ENCODE data around the gene OR52M1. TPM values are rescaled to one million over a fixed set of nuclear protein-coding genes. Genes with fewer than 3 reads are reported as not detected.

OR52M1 gene
- polyA plus RNA-seq, 3 donors = not detected

DNA sequence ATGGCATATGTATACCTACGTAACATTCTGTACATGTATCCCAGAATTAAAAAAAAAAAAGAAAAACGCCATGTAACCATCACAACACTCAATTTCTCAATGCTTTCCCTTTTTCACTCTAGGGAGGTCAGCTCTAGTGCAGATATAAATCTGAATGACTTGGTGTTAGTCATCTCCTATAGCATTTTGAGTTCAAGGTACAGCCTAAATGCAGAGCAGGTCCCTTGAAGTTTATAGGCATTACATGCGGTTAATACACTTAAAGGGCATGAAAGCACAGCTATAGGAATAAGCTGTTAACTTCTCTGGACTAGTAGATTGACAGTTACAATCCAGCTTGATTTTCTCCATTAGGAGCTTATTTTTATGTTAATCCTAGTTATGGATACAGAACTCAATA is 20.4 kb downstream of the OR52M1 start:
- Histone ChIP-seq H3K36me3 (replicated peaks in 1 of 2; ENCODE audit: control insufficient read depth in 1 of 2, insufficient read depth in 2 of 2, low read length in 2 of 2) (no peaks in the 10 kb centered on the region), H3K4me2 (replicated peaks; ENCODE audit: extremely low read depth, low read length, poor library complexity, severe bottlenecking) (no peak overlapping the region), H3K9me3 (replicated peaks in 1 of 2; ENCODE audit: control insufficient read depth in 1 of 2, insufficient read depth in 1 of 2, low read length in 2 of 2) (peaks cover 0 to 5% of the 10 kb centered on the region in 2 donors), H2AFZ (ENCODE audit: insufficient read depth, low read depth, low read length, poor library complexity, severe bottlenecking) (no peak overlapping the region), H3K27me3 (ENCODE audit: control insufficient read depth in 2 of 2, insufficient read depth in 2 of 2, low read length in 2 of 2) (no peaks in the 10 kb centered on the region), H3K4me1 (ENCODE audit: control insufficient read depth in 1 of 2, insufficient read depth in 2 of 2, low read length in 2 of 2) (no peaks in the 10 kb centered on the region), H3K79me2 (ENCODE audit: insufficient read depth, low read length) (no peaks in the 10 kb centered on the region), H4K20me1 (ENCODE audit: insufficient read depth, low read length) (no peaks in the 10 kb centered on the region), H3K9ac (ENCODE audit: insufficient read depth, low read length, poor library complexity, severe bottlenecking) (no peak overlapping the region), H3K4me3 (replicated peaks in 1 of 3; ENCODE audit: low read depth in 2 of 3, low read length in 3 of 3) (no peak overlapping the region), H3K27ac (ENCODE audit: low read depth in 1 of 2, low read length in 2 of 2) (no peak overlapping the region)
- Mint-ChIP-seq H3K4me1 (no peaks in the 10 kb centered on the region), H3K27me3 (ENCODE audit: low read depth in 3 of 3) (peaks cover 3 to 20% (median 8%) of the 10 kb centered on the region in 3 donors), H3K4me3 (no peak overlapping the region), H3K27ac (no peak overlapping the region), H3K9me3 (peaks cover 4 to 30% (median 15%) of the 10 kb centered on the region in 7 donors), H3K36me3 (no peaks in the 10 kb centered on the region)
- intact Hi-C loops (cut with micrococcal nuclease) = no loop called here
- DNase-seq = no peak
- WGBS (ENCODE audit: insufficient coverage) = no CpG with 5 or more reads among the region's 3 CpGs
- TF ChIP-seq, protein P1, sequence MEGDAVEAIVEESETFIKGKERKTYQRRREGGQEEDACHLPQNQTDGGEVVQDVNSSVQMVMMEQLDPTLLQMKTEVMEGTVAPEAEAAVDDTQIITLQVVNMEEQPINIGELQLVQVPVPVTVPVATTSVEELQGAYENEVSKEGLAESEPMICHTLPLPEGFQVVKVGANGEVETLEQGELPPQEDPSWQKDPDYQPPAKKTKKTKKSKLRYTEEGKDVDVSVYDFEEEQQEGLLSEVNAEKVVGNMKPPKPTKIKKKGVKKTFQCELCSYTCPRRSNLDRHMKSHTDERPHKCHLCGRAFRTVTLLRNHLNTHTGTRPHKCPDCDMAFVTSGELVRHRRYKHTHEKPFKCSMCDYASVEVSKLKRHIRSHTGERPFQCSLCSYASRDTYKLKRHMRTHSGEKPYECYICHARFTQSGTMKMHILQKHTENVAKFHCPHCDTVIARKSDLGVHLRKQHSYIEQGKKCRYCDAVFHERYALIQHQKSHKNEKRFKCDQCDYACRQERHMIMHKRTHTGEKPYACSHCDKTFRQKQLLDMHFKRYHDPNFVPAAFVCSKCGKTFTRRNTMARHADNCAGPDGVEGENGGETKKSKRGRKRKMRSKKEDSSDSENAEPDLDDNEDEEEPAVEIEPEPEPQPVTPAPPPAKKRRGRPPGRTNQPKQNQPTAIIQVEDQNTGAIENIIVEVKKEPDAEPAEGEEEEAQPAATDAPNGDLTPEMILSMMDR (IDR thresholded peaks at IDR 0.05) = no peak

DNA sequence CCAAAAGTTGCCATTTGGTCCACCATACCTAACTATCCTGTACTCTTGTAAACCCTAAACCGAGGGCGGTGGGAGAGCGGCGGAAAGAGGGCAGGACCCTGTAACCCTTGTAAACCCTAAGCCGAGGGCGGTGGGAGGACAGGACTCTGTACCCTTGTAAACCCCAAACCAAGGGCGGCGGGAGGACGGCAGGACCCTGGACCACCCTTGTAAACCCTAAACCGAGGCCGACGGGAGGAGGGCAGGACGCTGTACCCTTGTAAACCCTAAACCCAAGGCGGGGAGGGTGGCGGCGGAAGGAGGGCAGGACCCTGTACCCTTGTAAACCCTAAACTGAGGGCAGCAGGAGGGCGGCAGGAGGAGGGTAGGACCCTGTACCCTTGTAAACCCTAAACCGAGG is 24.1 kb downstream of the OR52M1 start:
- H3K79me2 ChIP-seq (ENCODE audit: insufficient read depth, low read length) = no peaks in the 10 kb centered on the region

More for the DNA sequence above, 24.1 kb downstream of the OR52M1 start:
- H3K27me3 Mint-ChIP-seq (ENCODE audit: low read depth in 3 of 3) = peaks cover 2 to 26% (median 3%) of the 10 kb centered on the region in 3 donors
- no peaks in the 10 kb centered on the region for H3K36me3 Mint-ChIP-seq
- Histone ChIP-seq H3K36me3 (replicated peaks in 1 of 2; ENCODE audit: control insufficient read depth in 1 of 2, insufficient read depth in 2 of 2, low read length in 2 of 2) (no peaks in the 10 kb centered on the region), H3K27ac (ENCODE audit: low read depth in 1 of 2, low read length in 2 of 2) (no peak overlapping the region), H3K4me1 (ENCODE audit: control insufficient read depth in 1 of 2, insufficient read depth in 2 of 2, low read length in 2 of 2) (no peaks in the 10 kb centered on the region), H3K9ac (ENCODE audit: insufficient read depth, low read length, poor library complexity, severe bottlenecking) (no peak overlapping the region), H3K4me3 (replicated peaks in 1 of 3; ENCODE audit: low read depth in 2 of 3, low read length in 3 of 3) (no peak overlapping the region), H3K27me3 (ENCODE audit: control insufficient read depth in 2 of 2, insufficient read depth in 2 of 2, low read length in 2 of 2) (peaks cover 12 to 19% of the 10 kb centered on the region in 2 donors), H2AFZ (ENCODE audit: insufficient read depth, low read depth, low read length, poor library complexity, severe bottlenecking) (no peak overlapping the region), H3K4me2 (replicated peaks; ENCODE audit: extremely low read depth, low read length, poor library complexity, severe bottlenecking) (no peak overlapping the region), H4K20me1 (ENCODE audit: insufficient read depth, low read length) (no peaks in the 10 kb centered on the region), H3K9me3 (replicated peaks in 1 of 2; ENCODE audit: control insufficient read depth in 1 of 2, insufficient read depth in 1 of 2, low read length in 2 of 2) (peaks cover 0 to 5% of the 10 kb centered on the region in 2 donors)
- TF ChIP-seq, protein P1 (IDR thresholded peaks at IDR 0.05) = no peak
- peaks cover 0 to 13% (median 7%) of the 10 kb centered on the region in 7 donors for H3K9me3 Mint-ChIP-seq
- 98% methylated on average over 11 of the region's 18 CpGs for WGBS (ENCODE audit: insufficient coverage)
- no peak overlapping the region for H3K27ac Mint-ChIP-seq
- no peak overlapping the region for H3K4me3 Mint-ChIP-seq
- intact Hi-C loops (cut with micrococcal nuclease) = no loop called here
- no peak for DNase-seq
- H3K4me1 Mint-ChIP-seq = no peaks in the 10 kb centered on the region
